GM19240 (cell line): Measurements from ENCODE around the gene LCE7A.

Experiments used
- DNase-seq: peaks from one replicate; pipeline ENCODE4 v3.0.0; 2011; ENCODE audit warnings: low spot score; ENCODE audit not compliant: insufficient read length

Gene LCE7A, protein sequence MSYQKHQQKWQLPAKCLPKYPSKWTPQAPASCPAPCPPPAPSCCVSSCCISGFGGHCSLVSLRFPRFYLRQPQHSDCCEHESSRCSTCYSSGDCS

DNA sequence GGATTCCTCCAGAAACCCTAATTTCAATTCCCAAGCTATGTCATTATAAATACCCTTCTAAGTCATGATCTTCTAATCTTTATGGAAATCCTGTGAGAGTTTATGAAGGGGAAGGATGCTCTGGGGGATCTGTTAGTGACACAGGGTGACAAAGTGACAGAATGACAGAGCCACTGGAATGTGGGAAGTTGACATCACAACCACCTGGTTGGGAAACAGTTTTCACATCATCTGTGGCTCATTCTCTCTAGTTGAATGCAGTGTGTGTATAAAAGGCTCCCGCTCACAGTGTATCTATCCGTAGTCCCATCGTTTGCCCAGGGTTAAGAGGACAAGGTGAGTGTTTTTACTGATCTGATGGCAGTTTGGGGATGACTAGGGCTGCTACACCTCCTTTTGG lies at the start of gene LCE7A:
Gene LCE7A, plus strand, starts transcription at position 301 of the 400 bp plus-strand sequence. CDS start 702 bp downstream, outside the sequence.
- no peak for DNase-seq

DNA sequence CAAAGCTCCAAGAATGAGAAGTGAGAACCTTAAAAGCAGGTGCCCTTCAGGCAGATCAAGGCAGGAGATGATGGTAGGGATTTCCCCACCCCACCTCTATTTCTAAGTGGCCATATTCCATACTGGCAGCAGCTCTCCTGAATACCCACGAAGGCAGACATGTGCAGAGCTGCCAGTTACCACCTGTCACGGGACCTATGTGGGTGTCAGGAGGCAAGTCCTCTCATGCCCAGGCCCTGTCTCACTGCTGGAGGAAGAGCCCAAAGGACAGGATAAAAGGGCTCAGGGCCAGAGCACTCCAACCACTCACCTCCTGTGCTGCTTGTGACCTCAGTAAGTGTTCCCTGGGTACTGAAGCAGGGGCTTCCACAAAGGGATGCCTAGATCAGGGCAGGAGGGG lies 48.7 kb upstream of the LCE7A start:
- no peak for DNase-seq

DNA sequence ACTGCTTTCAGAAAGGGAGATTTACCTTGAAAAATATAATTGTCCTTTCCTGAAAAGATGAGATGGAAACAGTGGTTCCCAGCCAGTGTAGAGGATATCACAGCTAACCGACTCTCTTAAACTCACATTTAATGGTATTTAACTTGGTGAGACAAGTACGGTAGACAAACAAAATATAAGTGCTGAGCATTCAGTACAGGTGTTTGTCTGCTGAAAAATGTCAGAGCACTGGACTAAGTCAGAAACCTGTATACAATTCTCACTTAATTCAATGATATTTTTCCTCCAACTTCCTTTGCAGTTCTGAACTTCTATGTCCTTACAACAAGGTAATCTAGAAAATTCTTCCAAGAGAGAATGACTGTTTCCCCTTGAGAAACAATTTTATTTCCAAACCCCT lies 48.1 kb upstream of the LCE7A start, which contains the start of gene LCE1B:
Gene LCE1B, plus strand, starts transcription at position 301 of the 400 bp plus-strand sequence. CDS start 476 bp downstream, outside the sequence.
- no peak for DNase-seq

DNA sequence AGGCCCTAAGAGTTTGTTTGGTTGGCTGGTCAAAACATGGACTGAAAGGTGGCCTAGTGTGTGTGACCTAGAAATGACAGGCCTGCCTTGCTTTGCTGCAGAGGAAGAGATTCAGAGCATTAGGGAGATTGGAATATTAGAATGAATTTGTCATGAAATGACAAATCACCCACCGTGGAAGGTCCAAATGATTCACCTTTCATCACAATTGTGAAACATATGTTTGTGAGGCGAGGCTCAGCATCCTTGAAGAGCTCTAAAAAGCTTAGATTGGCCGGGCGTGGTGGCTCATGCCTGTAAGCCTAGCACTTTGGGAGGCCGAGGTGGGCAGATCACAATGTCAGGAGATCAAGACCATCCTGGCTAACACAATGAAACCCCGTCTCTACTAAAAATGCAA lies 42.5 kb upstream of the LCE7A start:
- DNase-seq: no peak

DNA sequence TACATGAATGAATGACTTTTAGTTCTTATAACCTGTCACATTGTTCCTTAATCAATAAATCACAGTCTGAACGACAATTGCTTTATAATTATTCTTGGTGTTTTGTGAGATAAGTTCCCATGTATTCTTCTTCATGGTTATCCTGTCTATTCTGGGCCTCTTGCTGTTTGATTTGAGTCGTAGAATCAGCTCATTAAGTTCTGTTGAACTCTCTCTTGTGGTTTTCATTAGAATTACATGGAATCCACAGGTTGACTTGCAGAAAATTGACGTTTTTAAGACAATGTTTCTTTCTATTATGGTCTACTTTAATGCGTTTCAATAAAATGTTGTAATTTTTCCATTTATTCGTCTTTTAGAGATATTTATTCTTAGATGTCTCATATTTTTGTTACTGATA lies 36.5 kb upstream of the LCE7A start:
- DNase-seq: no peak

DNA sequence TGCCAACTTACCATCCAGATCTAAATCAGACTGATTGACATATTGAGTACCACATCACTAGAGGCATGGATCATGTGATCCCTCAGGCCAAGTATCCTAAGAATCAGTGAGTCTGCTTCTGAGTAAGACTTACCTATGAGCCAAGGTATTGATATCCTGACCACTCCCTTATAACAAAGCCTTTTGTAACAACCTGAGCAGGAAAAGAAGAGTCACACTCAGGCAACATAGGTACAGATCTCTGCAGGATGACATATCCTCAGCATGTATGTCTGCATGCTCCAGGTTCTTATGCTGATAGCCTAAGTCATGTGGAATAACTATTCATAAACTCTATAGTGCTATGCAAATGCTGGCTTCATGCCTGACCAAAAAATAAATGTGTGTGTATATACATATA lies 34.8 kb upstream of the LCE7A start:
- no peak for DNase-seq

DNA sequence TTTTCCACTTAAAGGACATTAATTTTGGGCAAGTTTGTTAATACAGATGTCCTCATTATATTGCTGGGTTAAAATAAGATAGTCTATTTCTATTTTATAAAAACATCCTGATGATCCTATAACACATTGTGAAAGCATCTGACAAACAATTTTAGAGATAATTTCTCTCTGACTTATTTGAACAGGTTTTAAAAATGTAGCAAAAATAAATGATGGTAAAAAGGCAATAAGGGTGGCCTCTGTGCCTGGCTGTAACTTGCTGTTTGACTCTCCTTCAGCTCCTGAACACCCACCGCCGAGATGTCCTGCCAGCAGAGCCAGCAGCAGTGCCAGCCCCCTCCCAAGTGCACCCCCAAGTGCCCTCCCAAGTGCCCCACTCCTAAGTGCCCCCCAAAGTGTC lies 32.6 kb upstream of the LCE7A start, which contains the start of gene LCE1A:
Gene LCE1A, plus strand, starts transcription at position 301 of the 400 bp plus-strand sequence. Its CDS starts 0 bp downstream, at position 301.
- DNase-seq: no peak

DNA sequence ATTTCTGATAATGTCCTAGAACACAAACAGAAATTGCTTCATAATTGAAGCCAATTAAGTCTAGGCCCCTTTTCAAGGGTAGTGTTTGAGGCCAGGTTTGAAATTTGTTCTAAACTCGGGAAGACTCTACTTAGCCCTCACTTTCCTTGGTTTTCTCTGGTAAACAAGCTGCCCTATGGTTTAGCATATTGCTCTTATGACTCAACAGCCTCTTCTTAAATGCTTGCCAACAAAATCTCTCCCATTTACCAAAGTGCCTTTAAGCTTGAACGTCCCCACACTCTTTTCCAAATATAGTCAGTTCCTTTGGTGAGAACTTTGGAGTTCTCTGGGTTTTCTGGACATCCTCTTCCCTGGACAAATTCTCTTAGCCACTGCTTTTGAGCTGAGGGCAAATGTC lies 22.9 kb upstream of the LCE7A start:
- no peak for DNase-seq

DNA sequence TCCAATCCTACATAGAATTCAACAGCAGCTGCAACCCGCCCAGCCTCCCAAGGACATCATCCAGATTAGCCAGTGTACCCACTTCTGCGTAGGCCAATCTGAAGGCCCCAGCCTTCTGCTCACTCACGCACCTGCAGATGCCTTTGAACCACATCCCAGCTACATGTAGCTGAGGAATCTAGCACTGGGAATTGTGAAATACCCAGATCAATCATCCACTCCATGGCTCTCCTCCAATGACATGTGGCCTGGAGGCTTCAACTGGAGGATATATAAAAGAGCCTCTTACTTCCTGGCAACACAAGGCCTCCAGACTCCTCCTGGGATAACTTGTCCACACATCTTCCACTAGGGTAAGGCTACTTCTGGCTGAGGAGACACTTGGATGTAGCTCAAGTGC lies 17.2 kb upstream of the LCE7A start, which contains the start of gene LCE6A:
Gene LCE6A, plus strand, starts transcription at position 301 of the 400 bp plus-strand sequence. CDS start 665 bp downstream, outside the sequence.
- DNase-seq: no peak

DNA sequence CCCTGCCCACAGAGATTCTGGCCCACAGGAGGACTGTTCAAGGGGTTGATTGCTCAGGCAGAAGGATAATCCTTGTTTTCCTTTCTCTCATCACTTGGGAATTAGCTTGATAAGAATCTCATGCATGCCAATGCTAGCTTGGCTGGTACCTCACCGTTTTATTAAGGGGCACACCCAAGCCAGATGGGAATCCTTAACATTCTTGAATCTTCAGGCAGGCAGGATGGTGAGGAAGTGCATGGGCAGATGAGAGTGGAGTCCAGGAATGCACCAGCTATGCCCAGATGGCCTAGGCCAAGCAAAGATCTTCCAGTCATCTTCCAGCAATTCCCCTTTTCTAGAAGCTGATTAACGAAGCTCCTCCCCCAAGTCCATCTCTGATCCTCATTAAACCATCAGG lies 4.1 kb upstream of the LCE7A start:
- DNase-seq: no peak

DNA sequence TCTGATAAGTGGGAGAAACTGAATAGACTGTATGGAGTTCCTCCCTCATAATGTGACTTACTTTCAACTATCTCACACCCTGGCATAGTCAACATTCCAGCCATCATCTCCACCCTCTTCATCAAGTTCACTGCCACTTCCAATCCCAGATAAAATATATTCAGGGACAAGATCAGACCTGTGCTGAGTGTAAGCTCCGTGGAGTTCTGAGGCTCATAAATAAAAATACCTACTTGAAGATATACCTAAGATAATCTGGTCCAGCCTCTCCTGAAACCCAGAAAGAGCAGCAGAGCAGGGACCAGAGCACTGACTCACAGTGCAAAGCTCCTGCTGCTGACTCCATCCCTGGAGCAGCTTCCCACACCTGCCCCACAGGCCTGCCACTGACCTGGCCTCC lies 1.7 kb upstream of the LCE7A start:
- DNase-seq: no peak

DNA sequence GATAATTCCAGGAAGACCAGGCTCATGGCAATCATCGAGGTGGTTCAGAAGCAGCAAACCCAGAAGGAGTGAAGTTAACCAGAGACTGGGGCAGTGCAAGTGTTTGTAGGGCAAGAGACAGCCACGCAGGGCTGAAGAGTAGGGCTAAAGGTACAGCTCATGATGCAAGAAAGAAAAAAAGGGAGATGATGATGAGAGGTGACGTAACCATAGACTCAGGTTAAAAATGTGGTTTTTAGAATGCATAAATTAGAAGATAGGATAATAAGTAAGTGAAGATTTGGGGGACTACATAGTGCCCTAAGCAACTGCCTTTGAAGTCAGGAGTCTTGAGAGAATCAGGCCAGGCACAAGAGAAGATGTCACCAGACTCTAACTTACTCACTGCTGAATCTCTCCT lies 333 bp downstream of the LCE7A start:
- DNase-seq: no peak

DNA sequence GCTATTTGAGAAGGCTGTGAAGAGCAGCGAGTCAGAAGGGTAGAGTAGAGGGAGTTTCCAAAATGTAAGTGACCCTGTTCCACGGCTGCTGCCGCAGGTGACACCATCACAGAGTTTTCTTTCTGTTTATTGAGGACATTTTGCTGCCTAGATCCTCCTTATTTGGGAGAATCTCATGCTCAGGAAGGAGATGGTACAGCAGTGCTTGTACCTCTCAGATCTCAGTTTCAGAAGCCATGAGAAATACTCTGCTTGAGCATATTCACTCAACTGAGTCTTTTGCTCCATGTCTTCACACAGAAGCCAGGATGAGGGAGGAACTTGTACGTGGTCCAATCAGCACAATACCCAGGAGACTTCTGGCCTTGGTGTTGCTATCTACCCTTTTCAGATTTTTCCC lies 1.6 kb downstream of the LCE7A start:
- DNase-seq: no peak

DNA sequence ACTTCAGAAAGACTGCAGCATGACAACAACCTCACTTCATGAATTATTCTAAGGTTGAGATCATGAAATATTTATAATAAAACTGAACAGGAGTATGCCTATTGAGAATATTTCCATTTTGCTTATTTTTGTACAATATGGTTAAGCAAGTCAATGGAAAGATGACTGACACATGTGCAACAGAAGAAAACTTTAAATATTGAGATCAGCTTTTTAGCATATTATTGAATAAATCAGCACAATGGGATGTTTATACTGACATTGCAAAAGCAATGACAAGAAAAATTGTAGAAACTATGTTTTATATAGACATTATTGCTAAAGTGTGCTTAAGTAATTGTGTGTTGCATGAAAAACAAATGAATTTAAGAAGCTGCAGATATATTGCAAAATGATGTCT lies 4.6 kb downstream of the LCE7A start:
- no peak for DNase-seq

DNA sequence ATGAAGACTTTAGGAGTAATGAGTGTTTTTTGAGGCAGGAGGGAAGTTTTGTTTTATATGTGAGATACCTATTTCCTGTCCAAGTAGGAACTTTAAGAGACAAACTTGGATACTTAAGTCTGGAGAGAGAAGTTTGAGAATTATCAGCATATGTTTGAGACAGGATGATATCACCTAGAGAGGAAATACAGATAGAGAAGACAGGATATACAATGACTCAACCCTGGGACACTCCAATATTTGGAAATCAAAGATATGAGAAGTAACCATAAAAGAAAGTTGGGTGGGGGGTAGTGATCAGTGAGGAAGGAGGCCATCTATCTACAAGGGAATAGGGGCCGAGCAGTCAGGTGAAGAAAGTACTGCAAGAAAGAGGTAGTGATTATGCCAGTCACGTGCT lies 6.5 kb downstream of the LCE7A start:
- no peak for DNase-seq

DNA sequence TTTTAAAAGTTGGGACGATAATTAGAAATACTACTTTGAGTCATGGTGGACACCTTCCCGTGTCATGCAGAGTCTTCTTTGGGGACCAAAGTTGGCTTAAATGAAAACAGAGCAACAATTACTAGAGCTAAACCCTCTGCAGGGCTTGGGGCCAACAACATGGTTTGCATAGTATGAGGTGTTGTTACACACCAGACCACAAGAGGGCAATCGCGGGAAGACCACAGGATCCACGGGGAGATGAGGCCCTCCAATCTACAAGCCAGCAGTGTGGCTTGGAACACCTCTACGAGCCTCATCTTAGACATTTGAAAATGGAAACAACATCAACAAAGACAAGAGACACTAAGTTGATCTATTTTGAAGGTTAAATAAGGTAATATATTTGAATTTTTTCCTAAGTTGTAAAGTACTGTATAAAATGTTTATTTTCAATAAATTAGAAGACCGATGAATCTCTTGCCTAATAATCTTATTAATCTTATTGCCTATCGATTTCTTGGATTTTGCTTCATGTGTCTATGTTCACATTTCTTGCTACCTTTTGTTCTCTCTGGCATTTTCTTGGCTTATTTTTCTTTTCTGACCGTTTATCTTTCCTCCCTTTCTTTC lies 10.1 kb downstream of the LCE7A start:
- DNase-seq: peak; percentile 40

DNA sequence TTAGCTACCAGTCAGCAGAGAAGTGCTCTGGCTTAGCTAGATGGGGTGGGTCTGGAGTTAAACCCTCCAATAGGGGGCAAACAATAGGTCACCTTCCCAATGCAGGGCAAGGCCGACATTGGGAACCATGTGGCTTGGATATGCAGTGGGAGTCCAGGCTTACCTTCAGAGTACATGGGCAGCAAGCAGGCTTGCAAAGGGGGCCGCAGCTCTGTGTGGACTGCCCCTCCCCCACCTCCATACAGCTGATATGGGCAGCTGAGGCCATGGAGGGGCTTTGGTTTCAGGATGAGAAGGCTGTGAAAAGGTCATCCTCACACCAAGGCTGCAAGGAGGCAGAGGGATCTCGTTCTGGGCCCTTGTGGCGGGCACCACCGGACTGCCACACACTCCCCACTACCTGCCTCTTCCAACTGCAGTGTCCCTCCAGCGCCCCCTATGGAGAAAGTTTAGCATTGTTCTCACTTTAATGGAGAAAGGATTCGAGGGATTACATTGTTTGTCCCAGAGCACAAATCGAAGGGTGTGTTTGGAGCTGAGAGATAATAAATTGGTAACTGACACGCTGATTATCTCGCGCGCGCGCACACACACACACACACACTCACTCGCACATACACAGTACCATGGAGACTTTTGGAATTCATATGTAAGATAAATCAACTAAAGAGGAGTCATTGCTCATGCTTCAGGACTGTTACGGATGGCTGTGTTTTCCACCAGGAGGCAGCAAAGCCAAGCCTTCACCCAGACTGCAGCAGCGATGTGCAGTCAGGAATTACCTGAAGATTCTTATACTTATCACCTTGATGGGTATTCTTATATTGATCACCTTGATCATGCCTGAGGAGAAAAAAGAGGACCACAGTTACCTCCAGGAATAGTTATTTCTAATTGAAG lies 11.3 kb downstream of the LCE7A start:
- DNase-seq: no peak

DNA sequence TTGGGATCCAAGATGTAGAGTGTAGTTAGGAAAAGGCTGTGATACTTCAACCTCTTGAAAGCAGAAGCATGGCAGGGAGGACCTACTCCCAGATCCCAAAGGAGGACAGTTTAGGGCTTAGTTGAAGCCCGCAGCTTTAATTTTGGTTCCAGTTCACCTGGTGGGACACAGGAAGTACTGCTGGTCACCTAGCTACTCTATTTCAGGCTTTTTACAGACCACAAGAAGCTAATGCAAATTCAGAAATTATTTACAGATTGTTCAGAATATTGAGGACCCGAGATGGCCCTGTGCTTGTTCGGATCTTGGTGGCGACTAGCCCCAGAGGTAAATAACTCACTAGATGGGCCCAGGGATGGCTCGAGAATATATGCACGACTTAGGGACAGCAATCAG lies 11.9 kb downstream of the LCE7A start:
- no peak for DNase-seq

DNA sequence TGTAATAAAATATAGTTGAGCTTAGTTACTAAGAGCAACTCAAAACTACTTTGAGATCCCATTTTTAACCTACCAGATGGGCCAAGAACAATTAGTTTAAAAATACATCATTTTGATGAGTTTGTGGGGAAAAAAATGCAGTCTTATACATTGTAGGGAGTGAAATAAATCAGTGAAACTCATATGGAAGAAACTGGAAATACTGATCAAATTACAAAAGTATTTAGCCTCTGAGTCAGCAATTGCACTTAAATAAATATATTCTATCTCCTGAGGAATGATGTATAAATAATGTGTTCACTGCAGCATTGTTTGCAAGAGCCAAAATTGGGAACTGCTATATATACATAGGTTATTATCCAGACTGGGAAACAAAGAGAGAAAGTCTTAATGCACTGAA lies 13.7 kb downstream of the LCE7A start:
- DNase-seq: no peak

DNA sequence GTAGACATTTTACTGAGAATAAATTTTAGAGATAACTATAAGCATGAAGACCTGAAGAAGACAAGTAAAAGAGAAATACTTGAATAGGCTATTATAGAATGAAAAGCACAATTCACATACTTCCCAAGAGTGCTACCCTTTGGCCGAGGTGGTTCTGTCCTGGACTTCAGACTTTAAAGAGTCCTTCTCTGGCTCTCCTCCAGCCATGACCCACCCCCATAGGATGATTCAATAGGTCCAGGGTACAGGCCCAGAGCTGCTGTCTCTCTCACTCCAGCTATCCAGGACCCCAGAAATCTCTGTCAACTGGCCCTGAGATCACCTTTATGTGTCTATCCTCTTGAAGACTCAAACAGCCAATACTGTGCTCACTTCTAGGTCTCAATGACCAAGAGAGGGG lies 17.0 kb downstream of the LCE7A start:
- no peak for DNase-seq

DNA sequence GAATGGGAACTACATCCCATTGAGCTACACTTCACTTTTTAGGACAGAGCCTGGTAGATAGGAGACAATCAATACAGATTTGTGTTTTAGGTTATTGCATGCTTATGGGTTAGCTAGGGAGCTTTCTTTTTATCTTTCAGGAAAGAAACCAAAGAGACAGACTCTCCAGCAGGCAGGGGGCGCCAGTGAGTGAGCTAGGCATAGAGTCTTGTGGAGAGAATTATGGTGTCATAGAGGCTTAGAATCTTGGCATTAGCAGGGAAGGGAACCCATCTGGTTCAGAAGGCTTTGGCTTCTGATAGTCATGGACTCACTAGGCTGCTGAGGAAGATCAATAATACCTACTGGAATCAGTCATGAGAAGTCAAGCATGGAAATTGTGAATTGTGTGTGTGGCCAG lies 18.2 kb downstream of the LCE7A start, which contains the start of gene SMCP:
Gene SMCP, plus strand, starts transcription at position 281 of the 400 bp plus-strand sequence. CDS start 6,101 bp downstream, outside the sequence.
- no peak for DNase-seq

DNA sequence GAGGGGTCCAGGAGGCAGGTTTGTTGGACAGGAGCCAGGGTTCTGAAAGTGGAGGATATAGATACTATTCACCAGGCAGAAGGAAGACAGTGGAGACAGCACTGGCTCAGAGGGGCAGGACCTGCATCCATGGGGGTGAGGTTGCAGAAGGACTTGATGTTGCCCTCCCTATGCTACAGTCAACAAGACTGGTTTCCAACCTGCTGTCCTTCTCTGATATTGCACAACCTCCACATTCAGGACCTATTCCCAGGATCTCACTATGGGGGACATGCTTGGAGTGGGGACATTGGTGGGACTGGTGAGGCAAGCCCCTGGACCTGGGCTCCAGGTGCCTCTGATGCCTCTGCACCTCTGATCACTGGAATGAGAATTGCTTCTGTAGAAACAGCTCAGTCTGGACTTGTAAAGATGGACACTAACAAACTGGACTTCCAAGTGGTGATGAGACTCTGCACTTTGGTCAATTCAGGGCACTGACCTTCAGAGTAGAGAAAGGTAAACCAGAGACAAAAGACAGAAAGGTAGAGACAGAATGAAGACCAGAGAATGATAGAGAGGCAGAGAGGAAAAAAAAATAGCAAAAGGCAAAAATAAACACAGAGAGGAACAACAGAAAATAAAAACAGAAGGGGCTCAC lies 19.9 kb downstream of the LCE7A start:
- DNase-seq: no peak
